ENCODE data around the gene RAB18. TPM values are rescaled to one million over a fixed set of nuclear protein-coding genes. Genes with fewer than 3 reads are reported as not detected.
A peak's percentile ranks its signal among the peaks of the same experiment; 100 is the strongest.

Gene RAB18
- total RNA-seq, 1 donor from 2014 or later = 162 TPM

- DNase-seq (ENCODE audit: low read depth) (no peak), FAIRE-seq (no peak)
- Mint-ChIP-seq H3K9me3 (ENCODE audit: unreplicated experiment) (no peaks in the 10 kb centered on the region), H3K4me3 (ENCODE audit: unreplicated experiment) (peak overlapping the region; percentile 98), H3K4me1 (ENCODE audit: low read depth, unreplicated experiment) (peaks cover 32% of the 10 kb centered on the region), H3K27me3 (ENCODE audit: low read depth, unreplicated experiment) (no peaks in the 10 kb centered on the region), H3K27ac (ENCODE audit: unreplicated experiment) (peak overlapping the region; percentile 59), H3K36me3 (ENCODE audit: low read depth, unreplicated experiment) (no peaks in the 10 kb centered on the region)
- Histone ChIP-seq H3K4me3 (ENCODE audit: insufficient read depth, low read depth, low read length) (no peak overlapping the region), H2AFZ (ENCODE audit: low read depth, low read length) (no peak overlapping the region), H3K27me3 (ENCODE audit: insufficient read depth, low read length) (no peaks in the 10 kb centered on the region), H4K20me1 (ENCODE audit: insufficient read depth, low read length) (peaks cover 57% of the 10 kb centered on the region), H3K9me3 (ENCODE audit: insufficient read depth, low read depth, low read length) (no peaks in the 10 kb centered on the region), H3K27ac (ENCODE audit: low read depth, low read length) (no peak overlapping the region), H3K4me2 (ENCODE audit: low read length) (peak overlapping the region; percentile 85), H3K36me3 (ENCODE audit: insufficient read depth, low read length) (peaks cover 4% of the 10 kb centered on the region), H3K4me1 (ENCODE audit: insufficient read depth, low read length) (peaks cover 10% of the 10 kb centered on the region), H3K9ac (ENCODE audit: low read length) (no peak overlapping the region), H3K79me2 (ENCODE audit: insufficient read depth, low read length) (peaks cover 72% of the 10 kb centered on the region)
- TF ChIP-seq CTCF (IDR thresholded peaks at IDR 0.05; ENCODE audit: insufficient read depth, low read depth, low read length) = no peak
- TF ChIP-seq EZH2 (IDR thresholded peaks at IDR 0.05; ENCODE audit: insufficient read depth, low read length) = no peak
Observed at GRCh38 chr10:27506280-27506679, 2.2 kb downstream of the RAB18 start.

GRCh38 chr10:27512548-27512947 is 8.4 kb downstream of the RAB18 start:
- Mint-ChIP-seq H3K36me3 (ENCODE audit: low read depth, unreplicated experiment) (peaks cover 8% of the 10 kb centered on the region), H3K4me1 (ENCODE audit: low read depth, unreplicated experiment) (peaks cover 28% of the 10 kb centered on the region), H3K4me3 (ENCODE audit: unreplicated experiment) (no peak overlapping the region), H3K9me3 (ENCODE audit: unreplicated experiment) (no peaks in the 10 kb centered on the region), H3K27me3 (ENCODE audit: low read depth, unreplicated experiment) (no peaks in the 10 kb centered on the region), H3K27ac (ENCODE audit: unreplicated experiment) (no peak overlapping the region)
- Histone ChIP-seq H3K79me2 (ENCODE audit: insufficient read depth, low read length) (peaks cover 97% of the 10 kb centered on the region), H3K27ac (ENCODE audit: low read depth, low read length) (no peak overlapping the region), H3K36me3 (ENCODE audit: insufficient read depth, low read length) (peaks cover 11% of the 10 kb centered on the region), H3K9ac (ENCODE audit: low read length) (no peak overlapping the region), H2AFZ (ENCODE audit: low read depth, low read length) (no peak overlapping the region), H3K4me2 (ENCODE audit: low read length) (no peak overlapping the region), H3K27me3 (ENCODE audit: insufficient read depth, low read length) (no peaks in the 10 kb centered on the region), H3K4me1 (ENCODE audit: insufficient read depth, low read length) (no peaks in the 10 kb centered on the region), H4K20me1 (ENCODE audit: insufficient read depth, low read length) (peaks cover 84% of the 10 kb centered on the region), H3K4me3 (ENCODE audit: insufficient read depth, low read depth, low read length) (no peak overlapping the region), H3K9me3 (ENCODE audit: insufficient read depth, low read depth, low read length) (no peaks in the 10 kb centered on the region)
- FAIRE-seq (no peak), DNase-seq (ENCODE audit: low read depth) (no peak)
- TF ChIP-seq CTCF (IDR thresholded peaks at IDR 0.05; ENCODE audit: insufficient read depth, low read depth, low read length) (no peak), EZH2 (IDR thresholded peaks at IDR 0.05; ENCODE audit: insufficient read depth, low read length) (no peak)

GRCh38 chr10:27513451-27514191 is 9.5 kb downstream of the RAB18 start:
- no peak overlapping the region for H2AFZ ChIP-seq (ENCODE audit: low read depth, low read length)
- H4K20me1 ChIP-seq (ENCODE audit: insufficient read depth, low read length) = peaks cover 84% of the 10 kb centered on the region
- peak; percentile 80 for DNase-seq (ENCODE audit: low read depth)
- H3K4me1 ChIP-seq (ENCODE audit: insufficient read depth, low read length) = no peaks in the 10 kb centered on the region
- no peak overlapping the region for H3K4me3 Mint-ChIP-seq (ENCODE audit: unreplicated experiment)
- no peak overlapping the region for H3K27ac ChIP-seq (ENCODE audit: low read depth, low read length)
- H3K36me3 ChIP-seq (ENCODE audit: insufficient read depth, low read length) = peaks cover 11% of the 10 kb centered on the region
- H3K27me3 ChIP-seq (ENCODE audit: insufficient read depth, low read length) = no peaks in the 10 kb centered on the region
- FAIRE-seq = peak; percentile 62
- H3K9ac ChIP-seq (ENCODE audit: low read length) = no peak overlapping the region
- peak overlapping the region; percentile 30 for H3K4me2 ChIP-seq (ENCODE audit: low read length)
- no peak overlapping the region for H3K4me3 ChIP-seq (ENCODE audit: insufficient read depth, low read depth, low read length)
- peaks cover 97% of the 10 kb centered on the region for H3K79me2 ChIP-seq (ENCODE audit: insufficient read depth, low read length)
- H3K27me3 Mint-ChIP-seq (ENCODE audit: low read depth, unreplicated experiment) = no peaks in the 10 kb centered on the region
- no peaks in the 10 kb centered on the region for H3K9me3 ChIP-seq (ENCODE audit: insufficient read depth, low read depth, low read length)
- no peaks in the 10 kb centered on the region for H3K9me3 Mint-ChIP-seq (ENCODE audit: unreplicated experiment)
- TF ChIP-seq CTCF (IDR thresholded peaks at IDR 0.05; ENCODE audit: insufficient read depth, low read depth, low read length) = no peak
- no peak for TF ChIP-seq EZH2 (IDR thresholded peaks at IDR 0.05; ENCODE audit: insufficient read depth, low read length)
- H3K4me1 Mint-ChIP-seq (ENCODE audit: low read depth, unreplicated experiment) = peaks cover 28% of the 10 kb centered on the region
- peaks cover 8% of the 10 kb centered on the region for H3K36me3 Mint-ChIP-seq (ENCODE audit: low read depth, unreplicated experiment)
- H3K27ac Mint-ChIP-seq (ENCODE audit: unreplicated experiment) = peak overlapping the region; percentile 43

Data from astrocyte (in vitro differentiated cells and primary cell).